Loucy (cell line): ENCODE measurements around the gene TENT4A.

ENCODE experiments used
- H2AFZ ChIP-seq: fragments of 200-600 bp; sonication (generic); 2 replicates; pipeline ENCODE4 v1.6.0; 2016; ENCODE audit warnings: antibody characterized with exemption, mild to moderate bottlenecking, low read length, moderate library complexity
- H3F3A ChIP-seq: fragments of 200-600 bp; 2 replicates; pipeline ENCODE4 v1.6.0; 2016; ENCODE audit warnings: antibody characterized with exemption, low read depth, mild to moderate bottlenecking
- H3K27me3 ChIP-seq: fragments of 200-600 bp; sonication (generic); 2 replicates; pipeline ENCODE4 v1.6.1; 2014; ENCODE audit warnings: low read length, mild to moderate bottlenecking; ENCODE audit not compliant: insufficient read depth, poor library complexity, severe bottlenecking
- H3K36me3 ChIP-seq: fragments of 200-600 bp; sonication (generic); 2 replicates; pipeline ENCODE4 v1.6.1; 2016; ENCODE audit warnings: low read length; ENCODE audit not compliant: insufficient read depth
- H3K4me1 ChIP-seq: fragments of 200-600 bp; sonication (generic); 2 replicates; pipeline ENCODE4 v1.5.1; 2014; ENCODE audit warnings: low read length, mild to moderate bottlenecking; ENCODE audit not compliant: insufficient read depth, poor library complexity, severe bottlenecking
- H3K4me2 ChIP-seq: fragments of 200-600 bp; sonication (generic); 2 replicates; pipeline ENCODE4 v1.6.0; 2014; ENCODE audit warnings: antibody characterized with exemption, low read length, low read depth, mild to moderate bottlenecking; ENCODE audit not compliant: poor library complexity, severe bottlenecking
- H3K4me3 ChIP-seq: fragments of 200-600 bp; sonication (generic); 2 replicates; pipeline ENCODE4 v1.5.1; 2014; ENCODE audit warnings: low read length, mild to moderate bottlenecking, mixed read lengths; ENCODE audit not compliant: poor library complexity, severe bottlenecking
- H3K79me2 ChIP-seq: fragments of 200-600 bp; sonication (generic); 2 replicates; pipeline ENCODE4 v1.6.1; 2014; ENCODE audit warnings: low read length; ENCODE audit not compliant: insufficient read depth
- H3K9ac ChIP-seq: fragments of 200-600 bp; sonication (generic); 2 replicates; pipeline ENCODE4 v1.6.0; 2014; ENCODE audit warnings: mild to moderate bottlenecking, low read depth, low read length, moderate library complexity; ENCODE audit not compliant: poor library complexity, severe bottlenecking
- H3K9me2 ChIP-seq: fragments of 200-600 bp; sonication (generic); replicated peaks from 2 replicates; pipeline ENCODE4 v1.6.1; 2016; ENCODE audit warnings: low read depth, low read length, mixed read lengths
- H3K9me3 ChIP-seq: fragments of 200-600 bp; sonication (generic); 2 replicates; pipeline ENCODE4 v1.6.1; 2014; ENCODE audit warnings: mild to moderate bottlenecking, antibody characterized with exemption, low read length, low read depth; ENCODE audit not compliant: insufficient read depth
- H4K20me1 ChIP-seq: fragments of 200-600 bp; sonication (generic); 2 replicates; pipeline ENCODE4 v1.6.0; 2014; ENCODE audit warnings: antibody characterized with exemption, low read length, mild to moderate bottlenecking; ENCODE audit not compliant: insufficient read depth, poor library complexity, severe bottlenecking
- EZH2phosphoT487 ChIP-seq: fragments of 200-600 bp; IDR thresholded peaks from 2 replicates; pipeline ENCODE4 v1.6.1; 2018; ENCODE audit warnings: antibody characterized with exemption, mild to moderate bottlenecking, moderate library complexity, borderline replicate concordance
- TF ChIP-seq, protein P1 (sequence below): fragments of 200-600 bp; sonication (generic); conservative IDR thresholded peaks from 2 replicates; pipeline ENCODE4 v1.5.1; 2014; ENCODE audit warnings: mild to moderate bottlenecking, antibody characterized with exemption, low read length

TENT4A gene

GRCh38 chr5:6678385-6678784 lies 34.8 kb upstream of the TENT4A start:
- Histone ChIP-seq H3K36me3 (no peaks in the 10 kb centered on the region), H4K20me1 (no peaks in the 10 kb centered on the region), H3K9me2 (no peaks in the 10 kb centered on the region), H3K4me1 (no peaks in the 10 kb centered on the region), H3K9me3 (no peaks in the 10 kb centered on the region; the same call in 1 of the 2 replicates), H3K27me3 (no peaks in the 10 kb centered on the region), H3K4me2 (no peak overlapping the region), H3F3A (no peaks in the 10 kb centered on the region), H3K9ac (no peak overlapping the region), H3K4me3 (no peak overlapping the region), H3K79me2 (no peaks in the 10 kb centered on the region), H2AFZ (no peak overlapping the region)
- TF ChIP-seq, protein P1, sequence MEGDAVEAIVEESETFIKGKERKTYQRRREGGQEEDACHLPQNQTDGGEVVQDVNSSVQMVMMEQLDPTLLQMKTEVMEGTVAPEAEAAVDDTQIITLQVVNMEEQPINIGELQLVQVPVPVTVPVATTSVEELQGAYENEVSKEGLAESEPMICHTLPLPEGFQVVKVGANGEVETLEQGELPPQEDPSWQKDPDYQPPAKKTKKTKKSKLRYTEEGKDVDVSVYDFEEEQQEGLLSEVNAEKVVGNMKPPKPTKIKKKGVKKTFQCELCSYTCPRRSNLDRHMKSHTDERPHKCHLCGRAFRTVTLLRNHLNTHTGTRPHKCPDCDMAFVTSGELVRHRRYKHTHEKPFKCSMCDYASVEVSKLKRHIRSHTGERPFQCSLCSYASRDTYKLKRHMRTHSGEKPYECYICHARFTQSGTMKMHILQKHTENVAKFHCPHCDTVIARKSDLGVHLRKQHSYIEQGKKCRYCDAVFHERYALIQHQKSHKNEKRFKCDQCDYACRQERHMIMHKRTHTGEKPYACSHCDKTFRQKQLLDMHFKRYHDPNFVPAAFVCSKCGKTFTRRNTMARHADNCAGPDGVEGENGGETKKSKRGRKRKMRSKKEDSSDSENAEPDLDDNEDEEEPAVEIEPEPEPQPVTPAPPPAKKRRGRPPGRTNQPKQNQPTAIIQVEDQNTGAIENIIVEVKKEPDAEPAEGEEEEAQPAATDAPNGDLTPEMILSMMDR, result no peak
- no peak for TF ChIP-seq EZH2phosphoT487

- H4K20me1 ChIP-seq, result no peaks in the 10 kb centered on the region
- no peaks in the 10 kb centered on the region for H3K36me3 ChIP-seq
- H3F3A ChIP-seq, result no peaks in the 10 kb centered on the region
- no peak overlapping the region for H3K4me3 ChIP-seq
- TF ChIP-seq, protein P1, result no peak
- no peaks in the 10 kb centered on the region for H3K4me1 ChIP-seq
- no peaks in the 10 kb centered on the region; the same call in 1 of the 2 replicates for H3K9me3 ChIP-seq
- no peaks in the 10 kb centered on the region for H3K27me3 ChIP-seq
- no peak overlapping the region for H3K4me2 ChIP-seq
- H2AFZ ChIP-seq, result no peak overlapping the region
- no peaks in the 10 kb centered on the region for H3K79me2 ChIP-seq
- H3K9ac ChIP-seq, result no peak overlapping the region
- H3K9me2 ChIP-seq, result no peaks in the 10 kb centered on the region
Measured at GRCh38 chr5:6680922-6681321, 32.3 kb upstream of the TENT4A start.

GRCh38 chr5:6681682-6682081 lies 31.6 kb upstream of the TENT4A start:
- Histone ChIP-seq H3K27me3 (no peaks in the 10 kb centered on the region), H3K36me3 (no peaks in the 10 kb centered on the region), H3F3A (no peaks in the 10 kb centered on the region), H3K4me1 (no peaks in the 10 kb centered on the region), H4K20me1 (no peaks in the 10 kb centered on the region), H3K4me2 (no peak overlapping the region), H3K79me2 (no peaks in the 10 kb centered on the region), H3K4me3 (no peak overlapping the region), H3K9me3 (no peaks in the 10 kb centered on the region; the same call in 1 of the 2 replicates), H3K9ac (no peak overlapping the region), H3K9me2 (no peaks in the 10 kb centered on the region), H2AFZ (no peak overlapping the region)
- TF ChIP-seq, protein P1, result no peak
- no peak for TF ChIP-seq EZH2phosphoT487
